Left ventricle myocardium inferior (tissue), 1 donor: ENCODE data around the gene FUT9. TPM values are rescaled to one million over a fixed set of nuclear protein-coding genes. Genes with fewer than 3 reads are reported as not detected.

Experiments used
- DNase-seq: peaks from one replicate; pipeline ENCODE4 v3.0.0-alpha.2; 2020
- H3K27ac ChIP-seq: fragments of 200-600 bp; replicated peaks from 2 replicates; pipeline ENCODE4 v1.8.0; 2021
- H3K27me3 ChIP-seq: fragments of 200-600 bp; 2 replicates; pipeline ENCODE4 v1.8.0; 2021; ENCODE audit warnings: low read depth
- H3K36me3 ChIP-seq: fragments of 200-600 bp; 2 replicates; pipeline ENCODE4 v1.8.0; 2021
- H3K4me1 ChIP-seq: fragments of 200-600 bp; 2 replicates; pipeline ENCODE4 v1.8.0; 2021
- H3K4me3 ChIP-seq: fragments of 200-600 bp; 2 replicates; pipeline ENCODE4 v1.8.0; 2021; ENCODE audit warnings: mild to moderate bottlenecking, moderate library complexity
- H3K9me3 ChIP-seq: fragments of 200-600 bp; replicated peaks from 2 replicates; pipeline ENCODE4 v1.8.0; 2021
- CTCF ChIP-seq: fragments of 200-600 bp; IDR thresholded peaks from 2 replicates; pipeline ENCODE4 v1.8.0; 2021; ENCODE audit warnings: antibody characterized with exemption, mild to moderate bottlenecking, borderline replicate concordance
- intact Hi-C: fragments of 100-400 bp; cut with micrococcal nuclease; formaldehyde crosslinking; loops from one replicate; pipeline ENCODE4 v1.11.0; 2022
- total RNA-seq: library from RNA; stranded (reverse); fragmentation: NEBNext Ultra II Directional; extraction: Animal tissue kit (Norgen Biotek cat#: 25700); gene quantifications from one replicate; pipeline ENCODE4 v1.2.1, GENCODE V29; 2021
- donor health status: DM: no; HTN: yes; CAD: no; lungs with severe emphysema.

Gene FUT9
- total RNA-seq, 1 donor from 2014 or later: not detected

- Histone ChIP-seq H3K36me3 (no peaks in the 10 kb centered on the region), H3K4me1 (no peaks in the 10 kb centered on the region), H3K4me3 (no peak overlapping the region), H3K27me3 (no peaks in the 10 kb centered on the region), H3K27ac (no peak overlapping the region), H3K9me3 (no peaks in the 10 kb centered on the region)
- intact Hi-C loops: no loop called here
- DNase-seq: no peak
- TF ChIP-seq CTCF: no peak
These were observed 78.3 kb downstream of the FUT9 start for GRCh38 chr6:96094077-96094476.

- DNase-seq: no peak
- Histone ChIP-seq H3K4me3 (no peak overlapping the region), H3K9me3 (peaks cover 3% of the 10 kb centered on the region), H3K4me1 (no peaks in the 10 kb centered on the region), H3K36me3 (no peaks in the 10 kb centered on the region), H3K27ac (no peak overlapping the region), H3K27me3 (no peaks in the 10 kb centered on the region)
- TF ChIP-seq CTCF: no peak
- intact Hi-C loops: no loop called here
These were observed 83.3 kb downstream of the FUT9 start for GRCh38 chr6:96099069-96099468.

GRCh38 chr6:96101564-96101963, 85.8 kb downstream of the FUT9 start:
- DNase-seq: no peak
- intact Hi-C loops: no loop called here

GRCh38 chr6:96104910-96105309, 89.1 kb downstream of the FUT9 start:
- DNase-seq: no peak
- Histone ChIP-seq H3K4me3 (no peak overlapping the region), H3K4me1 (no peaks in the 10 kb centered on the region), H3K27ac (no peak overlapping the region), H3K27me3 (no peaks in the 10 kb centered on the region), H3K36me3 (no peaks in the 10 kb centered on the region), H3K9me3 (peaks cover 3% of the 10 kb centered on the region)
- intact Hi-C loops: no loop called here
- no peak for TF ChIP-seq CTCF

More at GRCh38 chr6:96101564-96101963, 85.8 kb downstream of the FUT9 start:
- H3K4me3 ChIP-seq: no peak overlapping the region
- no peak for TF ChIP-seq CTCF
- H3K4me1 ChIP-seq: no peaks in the 10 kb centered on the region
- peaks cover 3% of the 10 kb centered on the region for H3K9me3 ChIP-seq
- H3K36me3 ChIP-seq: no peaks in the 10 kb centered on the region
- H3K27ac ChIP-seq: no peak overlapping the region
- no peaks in the 10 kb centered on the region for H3K27me3 ChIP-seq

GRCh38 chr6:96110878-96111277, 95.1 kb downstream of the FUT9 start:
- Histone ChIP-seq H3K27ac (no peak overlapping the region), H3K36me3 (no peaks in the 10 kb centered on the region), H3K27me3 (no peaks in the 10 kb centered on the region), H3K4me1 (no peaks in the 10 kb centered on the region), H3K9me3 (no peaks in the 10 kb centered on the region), H3K4me3 (no peak overlapping the region)
- intact Hi-C loops: no loop called here
- DNase-seq: no peak
- TF ChIP-seq CTCF: no peak

- Histone ChIP-seq H3K36me3 (no peaks in the 10 kb centered on the region), H3K4me3 (no peak overlapping the region), H3K4me1 (no peaks in the 10 kb centered on the region), H3K9me3 (no peaks in the 10 kb centered on the region), H3K27ac (no peak overlapping the region), H3K27me3 (no peaks in the 10 kb centered on the region)
- DNase-seq: no peak
- no peak for TF ChIP-seq CTCF
- intact Hi-C loops: no loop called here
These were observed 100.9 kb downstream of the FUT9 start for GRCh38 chr6:96116674-96117073.
